RKO (cell line): ENCODE measurements around the gene STIM1.

Experiments used
- DNase-seq: peaks from one replicate; pipeline ENCODE4 v3.0.0-alpha.2; 2016; ENCODE audit warnings: low spot score

The STIM1 gene

DNA sequence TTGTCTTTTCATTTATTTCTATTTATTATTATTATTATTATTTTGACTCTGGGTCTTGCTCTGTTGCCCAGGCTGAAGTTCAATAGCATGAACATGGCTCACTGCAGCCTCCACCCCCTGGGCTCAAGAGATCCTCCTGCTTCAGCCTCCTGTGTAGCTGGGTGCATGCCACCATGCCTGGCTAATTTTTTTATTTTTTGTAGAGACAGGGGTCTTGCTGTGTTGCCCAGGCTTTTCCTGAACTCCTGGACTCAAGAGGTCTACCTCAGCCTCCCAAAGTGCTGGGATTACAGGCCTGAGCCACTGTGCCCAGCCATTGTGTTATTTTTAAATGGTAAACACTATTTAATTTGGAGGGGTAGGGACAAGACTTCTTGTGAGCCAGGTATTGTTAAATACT, 215.9 kb downstream of the STIM1 start:
- DNase-seq = no peak

DNA sequence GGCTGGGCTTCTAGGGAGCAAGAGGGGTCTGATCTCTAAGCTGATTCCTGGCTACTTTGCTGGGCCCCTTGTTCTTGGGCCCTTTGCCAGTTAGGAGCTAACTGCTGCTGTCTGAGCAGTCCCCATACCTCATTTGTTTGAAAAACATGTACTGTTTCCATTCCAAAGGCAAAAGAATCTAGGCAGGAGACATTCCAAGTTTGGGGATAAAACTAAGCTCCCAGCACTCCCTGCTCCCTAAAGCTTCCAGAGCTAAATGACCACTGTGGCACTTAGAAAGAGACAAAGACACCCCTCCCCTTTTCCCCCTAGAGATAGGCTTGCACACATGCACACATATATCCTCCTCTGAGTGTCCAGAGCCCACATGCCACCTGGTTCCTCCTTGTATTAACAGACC, 216.4 kb downstream of the STIM1 start:
- DNase-seq = no peak

DNA sequence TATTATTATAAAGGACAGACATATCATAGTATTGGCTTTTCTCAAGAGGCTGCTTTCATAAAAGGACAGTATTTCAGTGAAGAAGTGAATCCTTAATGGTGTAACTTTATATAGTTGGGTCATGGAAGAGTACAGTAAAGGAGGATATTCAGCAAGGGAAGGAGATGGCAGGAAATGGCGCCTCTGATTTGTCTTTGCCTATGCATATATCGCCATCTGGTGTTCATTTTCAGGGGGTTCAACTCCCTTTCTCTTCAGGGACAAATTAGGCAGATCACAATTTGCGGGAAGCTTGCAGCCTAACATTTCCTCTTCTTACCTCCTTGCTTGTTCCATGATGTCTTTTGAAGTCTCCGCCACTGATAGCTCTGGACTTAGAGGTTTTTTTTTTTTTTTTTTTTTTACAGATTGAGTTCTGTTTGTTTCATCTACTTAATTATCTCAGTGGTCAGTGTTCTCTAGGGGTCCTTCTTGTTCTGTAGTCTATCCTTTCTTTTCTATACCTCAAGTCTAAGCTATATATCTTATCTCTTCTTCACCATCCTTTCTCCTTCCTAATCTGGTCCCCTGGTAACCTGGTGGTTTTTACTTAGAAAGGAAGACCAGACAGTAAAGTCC, 217.3 kb downstream of the STIM1 start:
- DNase-seq = peak; percentile 84

DNA sequence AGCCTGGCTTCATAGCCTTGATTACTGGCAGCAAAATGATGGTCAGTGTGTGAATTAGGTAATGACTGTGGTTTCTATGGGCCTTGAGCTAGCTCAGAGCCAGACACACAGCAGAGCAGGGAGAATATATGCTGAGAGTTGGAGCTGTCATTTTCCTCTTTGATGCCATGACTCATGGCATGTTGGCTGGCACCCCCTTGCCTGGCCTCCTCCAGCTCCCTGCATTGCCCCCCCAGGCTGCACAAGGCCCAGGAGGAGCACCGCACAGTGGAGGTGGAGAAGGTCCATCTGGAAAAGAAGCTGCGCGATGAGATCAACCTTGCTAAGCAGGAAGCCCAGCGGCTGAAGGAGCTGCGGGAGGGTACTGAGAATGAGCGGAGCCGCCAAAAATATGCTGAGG, 218.8 kb downstream of the STIM1 start:
- DNase-seq = no peak

DNA sequence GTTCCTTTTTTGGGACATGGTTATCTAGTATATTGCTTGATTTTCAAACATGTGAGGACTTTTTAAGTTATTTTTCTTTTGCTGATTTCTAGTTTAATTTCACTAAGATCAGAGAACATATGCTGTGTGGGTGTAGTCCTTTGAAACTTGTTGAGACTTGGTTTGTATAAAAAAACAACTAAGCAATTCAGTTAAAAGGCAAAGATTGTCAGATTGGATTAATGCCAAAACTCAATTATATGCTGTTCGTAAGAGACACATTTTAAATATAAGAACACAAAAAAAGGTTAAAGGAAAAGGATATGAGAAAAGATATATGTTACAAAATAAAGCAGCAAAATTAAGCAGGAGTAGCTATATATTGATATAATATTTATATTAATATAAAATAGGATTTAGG, 221.3 kb downstream of the STIM1 start:
- DNase-seq = no peak

DNA sequence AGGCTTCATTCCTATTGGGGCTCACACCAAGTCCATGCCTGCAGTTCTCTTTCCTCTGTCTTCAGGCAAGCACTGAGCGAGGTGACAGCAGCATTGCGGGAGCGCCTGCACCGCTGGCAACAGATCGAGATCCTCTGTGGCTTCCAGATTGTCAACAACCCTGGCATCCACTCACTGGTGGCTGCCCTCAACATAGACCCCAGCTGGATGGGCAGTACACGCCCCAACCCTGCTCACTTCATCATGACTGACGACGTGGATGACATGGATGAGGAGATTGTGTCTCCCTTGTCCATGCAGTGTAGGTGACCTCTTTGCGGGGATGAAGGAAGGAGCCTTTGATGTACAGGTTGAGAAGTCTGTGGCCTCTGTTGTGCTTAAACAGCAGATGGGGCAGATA, 227.7 kb downstream of the STIM1 start:
- DNase-seq = no peak

DNA sequence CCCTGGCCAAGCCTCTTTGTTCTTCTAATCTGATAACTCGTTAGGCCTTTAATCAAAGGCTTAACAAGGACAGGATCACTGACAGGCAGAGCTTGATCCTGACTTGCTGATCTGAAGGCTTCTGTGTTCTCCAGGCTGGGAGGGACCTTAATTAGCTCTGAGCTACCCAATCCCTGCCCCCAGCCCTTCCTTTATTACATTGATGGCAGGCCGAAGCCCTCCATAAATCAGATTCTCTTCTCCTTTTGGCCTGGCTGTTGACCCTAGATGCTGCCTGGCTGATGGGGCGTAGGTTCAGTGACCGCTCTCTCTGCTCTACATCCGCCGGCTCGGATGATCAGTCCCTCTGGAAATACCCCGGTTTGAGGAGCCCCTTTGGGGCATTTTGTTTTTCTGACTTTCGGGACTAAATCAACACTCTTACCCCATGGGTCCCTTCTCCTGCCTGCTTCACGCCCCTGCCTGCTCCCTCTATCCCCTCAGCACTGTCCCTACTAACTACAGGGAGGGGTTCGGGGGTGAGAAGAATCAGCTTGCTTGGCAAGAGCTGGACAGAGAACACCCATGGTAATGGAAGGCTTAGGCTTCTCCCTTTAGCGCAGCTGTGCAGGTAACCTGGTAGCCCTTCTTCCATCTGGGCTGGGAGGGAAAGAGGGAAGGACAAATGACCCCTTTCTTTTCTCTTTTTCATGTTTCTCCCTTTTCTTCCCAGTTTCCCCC, 229.1 kb downstream of the STIM1 start:
- no peak for DNase-seq

DNA sequence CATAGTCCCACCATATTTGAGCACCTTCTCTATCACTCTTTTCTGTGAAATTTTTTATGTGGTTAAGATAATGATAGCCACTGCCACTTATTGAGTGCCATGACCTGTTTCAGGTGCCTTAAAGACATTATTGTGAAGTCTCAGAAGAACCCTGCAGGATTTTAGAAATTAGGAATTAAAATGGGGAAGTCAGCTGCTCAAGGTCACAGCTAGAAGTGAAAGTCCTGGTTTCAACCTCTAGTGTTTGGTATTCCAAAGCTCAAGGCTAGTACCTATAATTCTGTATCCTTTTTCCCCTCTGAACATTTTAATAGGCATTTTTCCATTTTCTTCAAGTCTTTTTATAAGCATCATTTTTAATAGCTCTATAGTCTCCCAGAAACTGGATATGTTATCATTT, 230.1 kb downstream of the STIM1 start:
- DNase-seq = no peak

DNA sequence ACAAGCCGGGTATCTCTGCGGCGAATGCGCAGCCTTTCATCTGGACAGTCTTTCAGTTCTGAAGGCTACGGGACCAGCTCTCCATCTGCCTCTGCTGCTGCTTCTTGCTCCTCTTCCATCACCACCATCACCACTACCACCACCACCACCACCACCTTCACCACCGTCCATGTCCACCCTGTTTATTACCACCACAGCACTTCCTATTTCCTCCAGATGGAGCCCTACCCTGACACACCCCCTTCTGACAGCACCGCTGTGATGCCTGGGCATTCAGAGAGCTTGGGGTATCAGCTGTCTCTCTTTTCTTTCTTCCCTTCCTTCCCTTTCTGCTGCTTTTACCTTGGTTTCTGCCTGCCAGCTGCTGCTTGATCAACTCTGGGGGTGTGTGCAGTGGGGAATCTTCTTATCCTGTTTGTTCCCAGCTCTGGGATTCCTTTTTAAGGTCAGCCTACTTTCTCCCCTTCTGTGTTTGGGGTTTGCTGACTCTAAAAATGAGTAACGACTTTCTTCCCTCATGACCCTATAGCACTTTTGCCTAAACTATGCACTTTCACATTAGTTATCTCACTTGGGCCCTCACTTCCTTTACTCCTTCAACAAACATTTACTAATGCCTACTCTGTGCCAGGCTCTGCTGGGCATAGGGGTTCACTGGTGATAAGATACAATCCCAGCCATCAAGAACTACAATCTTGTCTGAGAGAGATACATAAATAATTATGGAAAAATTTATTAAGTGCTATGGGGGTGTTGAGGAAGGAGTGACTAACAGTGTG, 231.3 kb downstream of the STIM1 start:
- no peak for DNase-seq

DNA sequence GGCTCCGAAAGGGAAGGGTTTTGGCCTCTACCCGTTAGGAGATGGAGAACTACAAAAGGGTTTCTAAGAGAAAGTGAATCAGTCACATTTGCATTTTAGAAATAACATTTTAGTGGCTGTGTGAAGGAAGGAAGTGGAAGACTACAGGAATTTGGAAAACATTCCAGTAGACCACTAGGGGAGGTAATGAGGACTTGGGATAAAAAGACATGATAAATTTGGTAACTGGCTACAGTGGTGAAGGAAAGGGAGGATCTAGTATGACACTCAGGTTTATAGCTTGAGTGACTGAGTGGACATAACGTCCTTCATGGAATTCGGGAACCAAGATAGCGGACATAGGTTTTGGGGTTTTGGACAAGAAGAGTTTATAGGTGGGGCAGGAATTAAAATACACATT, 232.1 kb downstream of the STIM1 start:
- DNase-seq = peak; percentile 27

DNA sequence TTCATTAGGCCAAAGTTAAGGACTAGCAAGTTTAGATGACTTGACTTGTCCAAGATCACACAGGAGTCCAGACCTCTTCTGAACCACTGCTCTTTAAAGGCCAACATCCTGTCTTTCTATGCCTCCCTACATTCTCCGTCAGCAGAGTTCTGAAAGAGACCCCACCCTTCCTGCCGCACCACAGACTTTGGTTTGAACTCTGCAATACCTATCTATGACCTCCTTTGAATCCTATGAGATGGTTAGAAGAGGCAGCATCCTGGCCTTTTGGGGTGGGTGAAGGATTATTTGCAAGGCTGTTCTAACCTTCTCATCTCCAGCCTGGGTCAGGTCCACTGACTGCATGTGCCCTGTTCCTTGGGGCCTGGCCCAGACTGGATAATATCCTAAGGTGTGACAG, 234.8 kb downstream of the STIM1 start:
- no peak for DNase-seq

DNA sequence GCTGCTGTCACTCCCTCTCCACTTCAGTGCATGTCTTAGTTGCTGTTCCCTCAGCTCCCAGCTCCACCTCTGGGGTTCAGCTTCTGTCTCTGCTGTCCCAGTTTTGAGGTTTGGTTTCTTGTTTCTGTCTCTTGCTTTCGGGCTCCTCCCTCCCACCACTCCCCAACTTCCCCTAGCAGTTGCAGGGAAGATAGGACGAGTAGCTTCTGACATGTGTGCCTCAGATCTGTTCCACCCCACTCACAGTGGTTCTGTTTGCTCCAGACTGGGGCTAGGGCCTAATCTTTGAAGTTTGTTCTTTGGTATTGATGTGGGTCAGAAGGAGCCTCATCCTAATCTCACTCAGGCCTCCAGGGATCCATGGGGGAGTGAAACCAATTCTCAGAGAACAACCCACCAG, 236.6 kb downstream of the STIM1 start:
- no peak for DNase-seq

DNA sequence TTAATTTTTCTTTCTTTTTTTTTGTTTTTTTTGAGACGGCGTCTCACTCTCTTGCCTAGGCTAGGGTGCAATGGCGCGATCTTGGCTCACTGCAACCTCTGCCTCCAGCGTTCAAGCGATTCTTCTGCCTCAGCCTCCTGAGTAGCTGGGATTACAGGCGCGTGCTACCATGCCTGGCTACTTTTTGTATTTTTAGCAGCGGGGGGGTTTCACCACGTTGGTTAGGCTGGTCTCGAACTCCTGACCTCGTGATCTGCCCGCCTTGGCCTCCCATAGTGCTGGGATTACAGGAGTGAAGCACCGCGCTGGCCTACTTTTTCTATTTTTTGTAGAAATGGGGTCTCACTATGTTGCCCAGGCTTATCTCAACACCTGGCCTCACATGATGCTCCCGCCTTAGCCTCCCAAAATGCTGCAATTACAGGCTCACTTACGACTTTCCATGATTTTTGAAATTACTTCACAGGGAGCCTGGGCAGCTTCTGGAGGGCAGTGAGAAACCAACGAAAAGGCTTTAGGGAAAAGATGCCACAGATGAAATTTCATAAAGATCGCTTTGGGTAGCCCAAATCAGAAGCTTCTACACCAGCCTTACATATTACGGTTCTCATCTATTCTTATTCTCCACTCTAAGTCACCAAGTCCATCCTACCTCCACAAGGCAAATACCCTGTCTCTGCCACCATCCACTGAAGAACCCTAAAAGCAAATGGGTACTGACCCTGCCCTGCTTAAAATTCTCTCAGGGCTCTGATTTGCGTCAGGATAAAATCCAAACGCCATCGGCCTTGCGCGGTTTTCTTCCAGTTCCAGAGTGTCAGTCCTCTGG, 238.3 kb downstream of the STIM1 start:
- peak; percentile 19 for DNase-seq

DNA sequence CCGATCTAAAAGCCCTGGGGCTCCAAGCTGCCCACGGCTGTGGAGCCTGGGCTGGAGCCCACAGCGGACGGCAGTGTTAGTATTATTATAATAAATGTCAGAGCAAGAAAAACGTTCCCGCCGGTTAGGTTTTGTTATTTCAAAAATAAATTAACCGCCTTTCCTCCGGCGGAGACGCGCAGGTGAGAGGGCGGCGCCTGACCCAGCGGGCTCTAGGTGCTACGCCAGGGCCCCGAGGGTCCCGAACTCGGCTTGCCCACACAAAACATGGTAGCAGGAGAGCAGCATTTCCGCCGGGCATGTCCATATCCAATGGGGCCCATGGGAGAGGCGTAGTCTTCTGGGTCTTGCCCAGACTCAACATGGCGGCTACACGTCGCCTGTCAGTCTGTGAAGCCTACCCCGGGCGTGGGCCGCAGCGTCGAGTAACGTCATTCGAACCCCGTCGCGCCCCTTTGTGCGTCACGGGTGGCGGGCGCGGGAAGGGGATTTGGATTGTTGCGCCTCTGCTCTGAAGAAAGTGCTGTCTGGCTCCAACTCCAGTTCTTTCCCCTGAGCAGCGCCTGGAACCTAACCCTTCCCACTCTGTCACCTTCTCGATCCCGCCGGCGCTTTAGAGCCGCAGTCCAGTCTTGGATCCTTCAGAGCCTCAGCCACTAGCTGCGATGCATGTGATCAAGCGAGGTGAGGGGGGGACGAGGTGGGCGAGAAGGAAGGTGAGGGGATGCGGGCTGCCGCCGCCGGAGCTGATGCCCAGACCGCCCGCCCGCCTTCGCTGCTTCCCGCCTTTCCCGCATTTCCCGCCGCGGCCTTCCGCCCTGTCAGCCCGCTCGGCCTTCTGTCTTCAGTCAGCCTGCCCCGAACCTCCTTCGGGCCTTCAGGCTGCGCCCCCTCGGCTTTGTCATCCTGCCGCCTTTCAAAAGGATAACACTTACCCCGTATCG, 239.2 kb downstream of the STIM1 start, which contains the start of gene RRM1:
Gene RRM1, plus strand, starts transcription at position 452 of the 944 bp plus-strand sequence. Its CDS starts 214 bp downstream, at position 666.
- peak; percentile 96 for DNase-seq

DNA sequence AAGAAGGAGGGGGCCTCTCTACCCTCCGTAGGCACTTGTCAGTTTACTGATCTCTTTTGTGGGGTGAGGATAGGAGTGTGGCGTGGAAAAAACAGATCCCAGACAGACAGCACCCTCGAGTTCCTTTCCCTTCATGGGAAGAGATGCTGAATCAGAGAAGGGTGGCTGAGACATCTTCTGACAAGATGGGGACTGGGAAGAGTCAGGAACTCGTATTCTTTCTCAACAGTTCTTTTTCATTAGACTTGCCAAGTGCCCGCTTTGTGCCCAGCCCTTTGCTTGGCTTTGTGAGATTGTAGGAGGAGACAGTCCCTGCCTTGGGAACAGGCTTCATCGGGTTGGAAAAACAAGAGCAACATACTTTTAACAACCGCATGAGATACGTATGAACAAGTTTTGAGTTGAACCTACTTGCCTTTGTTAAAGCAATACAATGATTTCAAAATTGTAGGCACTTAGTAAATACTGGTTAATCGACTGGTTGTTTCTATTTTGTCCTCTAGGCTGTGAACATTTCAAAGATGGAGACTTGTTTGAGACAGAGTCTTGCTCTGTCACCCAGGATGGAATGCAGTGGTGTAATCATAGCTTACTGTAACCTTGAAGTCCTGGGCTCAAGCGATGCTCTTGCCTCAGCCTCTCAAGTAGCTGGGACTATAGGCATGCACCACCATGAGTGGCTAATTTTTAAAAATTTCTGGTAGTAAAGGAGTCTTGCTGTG, 240.2 kb downstream of the STIM1 start:
- peak; percentile 85 for DNase-seq

DNA sequence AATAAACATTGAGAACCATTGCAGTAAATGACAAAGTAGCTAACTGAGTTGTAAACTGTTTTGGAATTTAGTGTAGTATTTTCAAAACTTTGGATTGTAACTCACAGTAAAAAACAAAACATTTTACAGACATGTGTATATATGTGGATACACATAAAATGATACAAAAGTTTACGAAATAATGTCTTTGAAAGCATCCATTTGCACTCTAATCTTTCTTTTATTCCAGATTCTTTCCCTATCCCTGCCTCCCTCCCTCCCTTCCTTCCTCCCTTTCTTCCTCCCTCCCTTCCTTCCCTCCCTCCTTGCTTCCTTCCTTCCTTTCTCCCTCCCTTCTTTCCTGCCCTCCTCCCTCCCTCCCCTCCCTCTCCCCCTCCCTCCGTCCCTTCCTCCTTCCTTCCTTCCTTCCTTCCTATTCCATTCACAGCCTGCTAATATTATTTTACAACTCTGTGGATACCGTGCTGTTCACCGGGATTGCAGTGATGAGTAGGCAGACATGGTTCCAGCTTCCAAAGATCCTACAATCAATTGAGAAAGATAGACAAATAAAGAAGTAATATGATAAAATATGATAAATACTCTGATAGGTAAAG, 242.7 kb downstream of the STIM1 start:
- DNase-seq = no peak

DNA sequence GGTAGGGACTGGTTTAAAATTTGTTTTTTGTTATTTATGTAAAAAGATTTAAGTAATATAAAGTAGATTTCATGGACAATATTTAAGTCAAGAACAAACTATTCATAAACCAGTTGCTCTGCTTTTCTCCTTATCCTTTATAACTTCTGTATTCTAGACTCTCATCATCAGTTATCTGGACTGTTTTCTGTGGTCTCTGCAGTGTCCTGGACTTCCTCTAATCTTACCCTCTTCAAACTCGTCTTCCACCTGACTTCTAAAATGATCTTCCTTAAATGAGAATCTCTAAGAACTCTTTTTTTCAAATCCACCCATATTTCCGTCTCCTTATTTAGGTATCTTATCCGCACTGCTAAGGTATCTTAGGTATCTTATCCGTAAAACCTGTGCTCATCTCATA, 247.2 kb downstream of the STIM1 start:
- no peak for DNase-seq

DNA sequence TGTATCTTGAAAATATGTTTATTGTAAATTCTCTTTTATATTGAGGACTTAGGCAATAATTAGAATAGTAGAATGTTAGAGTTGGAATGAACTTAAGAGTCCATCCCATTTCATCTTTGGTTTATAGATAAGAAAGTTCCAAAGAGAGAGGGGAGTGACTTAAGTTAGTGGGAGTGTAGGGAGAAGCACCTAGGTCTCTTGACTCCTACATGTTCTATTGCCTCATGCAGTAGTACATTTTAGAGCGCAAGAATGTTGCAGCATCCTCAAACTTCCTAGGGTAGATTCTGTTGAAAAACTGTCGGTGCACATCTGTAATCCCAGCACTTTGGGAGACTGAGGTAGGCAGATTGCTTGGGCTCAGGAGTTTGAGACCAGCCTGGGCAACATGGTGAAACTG, 247.8 kb downstream of the STIM1 start:
- DNase-seq = no peak

DNA sequence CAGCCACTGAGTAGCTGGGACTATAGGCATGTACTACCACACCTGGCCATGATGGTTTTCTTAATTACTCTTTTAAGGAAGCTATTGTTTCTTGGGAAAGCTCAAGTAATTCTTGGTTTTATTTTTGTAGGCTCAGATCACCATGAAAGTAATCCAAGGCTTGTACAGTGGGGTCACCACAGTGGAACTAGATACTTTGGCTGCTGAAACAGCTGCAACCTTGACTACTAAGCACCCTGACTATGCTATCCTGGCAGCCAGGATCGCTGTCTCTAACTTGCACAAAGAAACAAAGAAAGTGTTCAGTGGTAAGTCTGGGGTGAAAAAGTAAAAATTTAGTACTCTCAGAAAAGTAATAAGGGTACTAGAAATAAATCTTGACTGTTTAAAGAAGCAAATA, 250.5 kb downstream of the STIM1 start:
- DNase-seq = no peak

DNA sequence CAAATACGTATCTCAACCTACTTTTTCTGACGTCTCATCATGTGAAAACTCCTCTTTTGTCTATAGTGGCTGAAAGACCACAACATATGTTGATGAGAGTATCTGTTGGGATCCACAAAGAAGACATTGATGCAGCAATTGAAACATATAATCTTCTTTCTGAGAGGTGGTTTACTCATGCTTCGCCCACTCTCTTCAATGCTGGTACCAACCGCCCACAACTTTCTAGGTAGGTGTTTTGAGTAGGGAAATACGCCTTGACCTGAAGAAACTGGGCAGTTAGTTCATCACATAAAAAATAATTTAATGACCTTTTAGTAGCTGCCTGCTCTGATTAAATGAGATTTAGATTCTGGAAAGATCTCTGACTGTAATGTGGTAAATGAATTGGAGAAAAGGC, 256.4 kb downstream of the STIM1 start:
- DNase-seq = no peak
